Right ventricle myocardium superior (tissue), 1 donor: Measurements from ENCODE around the gene ATG16L1. TPM values are rescaled to one million over a fixed set of nuclear protein-coding genes. Genes with fewer than 3 reads are reported as not detected.

Experiments used
- ATAC-seq: fragments of 200-7000 bp; cut with Tn5 transposase; one replicate; pipeline ENCODE4 v1.9.1; 2020; ENCODE audit warnings: mild to moderate bottlenecking; ENCODE audit not compliant: poor library complexity
- DNase-seq: peaks from one replicate; pipeline ENCODE4 v3.0.0-alpha.2; 2020
- intact Hi-C: fragments of 100-400 bp; cut with DNase I; formaldehyde crosslinking; loops from one replicate; pipeline ENCODE4 v1.11.2; 2022
- total RNA-seq: library from RNA; stranded (reverse); fragmentation: NEBNext Ultra II Directional; extraction: Animal tissue kit (Norgen Biotek cat#: 25700); gene quantifications from one replicate; pipeline ENCODE4 v1.2.1, GENCODE V29; 2021
- donor health status: DM: no; HTN: yes; CAD: no; lungs with severe emphysema.

The ATG16L1 gene
- total RNA-seq, 1 donor from 2014 or later, result 17.9 TPM

GRCh38 chr2:233341296-233341695 lies 89.8 kb downstream of the ATG16L1 start:
- intact Hi-C loops, result no loop called here
- no peak for DNase-seq
- no peak for ATAC-seq

- intact Hi-C loops, result no loop called here
- ATAC-seq (no peak), DNase-seq (no peak)
These were observed 90.8 kb downstream of the ATG16L1 start for GRCh38 chr2:233342301-233342700.

- intact Hi-C loops, result no loop called here
- ATAC-seq (no peak), DNase-seq (no peak)
These were observed 91.8 kb downstream of the ATG16L1 start for GRCh38 chr2:233343171-233343705.

Other genes starting within 250 kb of the ATG16L1 start
- not detected for gene NGEF, start 238.4 kb upstream of the ATG16L1 start, total RNA-seq
- not detected for gene NEU2, start 219.0 kb upstream of the ATG16L1 start, total RNA-seq
- gene INPP5D, start 191.3 kb upstream of the ATG16L1 start, total RNA-seq, result 4.6 TPM
- not detected for gene SAG, start 56.1 kb downstream of the ATG16L1 start, total RNA-seq
- gene DGKD, start 102.8 kb downstream of the ATG16L1 start, total RNA-seq, result 27.2 TPM